ENCODE results near the gene ZBP1. TPM values are rescaled to one million over a fixed set of nuclear protein-coding genes. Genes with fewer than 3 reads are reported as not detected.

The ZBP1 gene
- total RNA-seq, 4 donors from 2014 or later, result 0.78 to 3.6 TPM; not detected in 2

DNA sequence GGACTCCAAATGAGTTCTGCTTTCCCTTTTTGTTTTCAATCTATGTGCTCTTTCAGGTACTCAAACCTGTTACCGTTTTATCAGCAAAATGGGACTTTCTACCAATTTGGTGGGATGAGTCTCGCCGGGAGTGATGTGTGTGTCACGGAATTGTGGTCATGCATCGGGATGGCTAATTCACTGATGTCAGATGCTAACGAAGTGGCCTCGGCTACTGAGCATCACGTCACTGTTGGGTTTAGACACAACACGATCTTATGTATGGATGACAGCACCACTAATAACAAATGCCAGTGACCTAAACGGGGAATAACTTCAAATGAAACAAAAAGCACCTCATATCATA lies 61.0 kb downstream of the ZBP1 start:
- H3K27ac ChIP-seq, result no peak overlapping the region
- H3K36me3 ChIP-seq, result no peaks in the 10 kb centered on the region
- TF ChIP-seq POLR2A (IDR thresholded peaks at IDR 0.05), result no peak
- TF ChIP-seq, protein P1, sequence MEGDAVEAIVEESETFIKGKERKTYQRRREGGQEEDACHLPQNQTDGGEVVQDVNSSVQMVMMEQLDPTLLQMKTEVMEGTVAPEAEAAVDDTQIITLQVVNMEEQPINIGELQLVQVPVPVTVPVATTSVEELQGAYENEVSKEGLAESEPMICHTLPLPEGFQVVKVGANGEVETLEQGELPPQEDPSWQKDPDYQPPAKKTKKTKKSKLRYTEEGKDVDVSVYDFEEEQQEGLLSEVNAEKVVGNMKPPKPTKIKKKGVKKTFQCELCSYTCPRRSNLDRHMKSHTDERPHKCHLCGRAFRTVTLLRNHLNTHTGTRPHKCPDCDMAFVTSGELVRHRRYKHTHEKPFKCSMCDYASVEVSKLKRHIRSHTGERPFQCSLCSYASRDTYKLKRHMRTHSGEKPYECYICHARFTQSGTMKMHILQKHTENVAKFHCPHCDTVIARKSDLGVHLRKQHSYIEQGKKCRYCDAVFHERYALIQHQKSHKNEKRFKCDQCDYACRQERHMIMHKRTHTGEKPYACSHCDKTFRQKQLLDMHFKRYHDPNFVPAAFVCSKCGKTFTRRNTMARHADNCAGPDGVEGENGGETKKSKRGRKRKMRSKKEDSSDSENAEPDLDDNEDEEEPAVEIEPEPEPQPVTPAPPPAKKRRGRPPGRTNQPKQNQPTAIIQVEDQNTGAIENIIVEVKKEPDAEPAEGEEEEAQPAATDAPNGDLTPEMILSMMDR (IDR thresholded peaks at IDR 0.05), result no peak
- H3K9me3 ChIP-seq, result no peaks in the 10 kb centered on the region
- H3K4me1 ChIP-seq, result peaks cover 0 to 8% (median 0%) of the 10 kb centered on the region in 4 donors
- no peak for DNase-seq (ENCODE audit: low spot score in 2 of 2)
- no peak overlapping the region for H3K4me3 ChIP-seq
- 82 to 89% methylated on average over 10 of the region's 10 CpGs for WGBS, 2 donors
- H3K27me3 ChIP-seq, result peaks cover 0 to 45% of the 10 kb centered on the region in 2 donors

DNA sequence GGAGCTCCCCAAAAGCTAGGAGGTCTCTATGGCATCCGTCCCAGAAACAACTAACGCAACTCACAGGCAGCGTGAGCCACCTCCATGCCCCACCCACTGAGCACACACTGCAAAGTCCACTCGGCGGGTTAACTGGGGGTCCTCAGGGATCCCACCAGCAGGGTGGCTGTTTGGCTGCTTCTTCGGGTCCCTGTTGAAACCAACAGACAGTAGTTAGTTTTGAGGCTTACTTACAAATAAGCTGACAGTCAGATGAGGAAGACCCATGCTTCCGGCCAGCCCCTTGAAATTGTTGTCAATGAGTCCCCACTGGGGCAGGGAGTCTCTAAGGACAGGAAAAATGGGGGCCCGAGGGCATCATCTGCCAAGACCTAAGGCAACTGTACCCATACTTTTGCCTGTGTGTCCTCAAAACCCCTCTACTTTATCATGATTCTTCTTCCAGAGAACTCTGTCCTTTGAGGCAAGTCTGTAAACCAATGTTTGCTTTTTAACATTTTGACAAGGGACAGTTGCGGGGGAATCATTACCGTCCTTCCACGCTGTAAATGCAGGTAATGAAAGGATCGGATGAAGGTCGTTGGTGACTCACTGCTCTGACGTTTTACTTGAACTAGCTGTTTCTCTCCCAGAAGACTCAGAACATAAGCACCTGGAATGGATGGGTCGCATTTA lies 61.5 kb downstream of the ZBP1 start:
- WGBS, 2 donors, result 57 to 61% methylated on average over 14 to 15 of the region's 15 CpGs
- H3K36me3 ChIP-seq, result no peaks in the 10 kb centered on the region
- H3K27me3 ChIP-seq, result peaks cover 0 to 45% of the 10 kb centered on the region in 2 donors
- no peak for DNase-seq (ENCODE audit: low spot score in 2 of 2)
- no peak overlapping the region for H3K27ac ChIP-seq
- H3K4me1 ChIP-seq, result peaks cover 0 to 8% (median 0%) of the 10 kb centered on the region in 4 donors
- no peak overlapping the region for H3K4me3 ChIP-seq
- TF ChIP-seq EP300 (IDR thresholded peaks at IDR 0.05) (no peak), POLR2A (IDR thresholded peaks at IDR 0.05) (no peak)
- TF ChIP-seq, protein P1 (IDR thresholded peaks at IDR 0.05), result no peak
- H3K9me3 ChIP-seq, result no peaks in the 10 kb centered on the region

DNA sequence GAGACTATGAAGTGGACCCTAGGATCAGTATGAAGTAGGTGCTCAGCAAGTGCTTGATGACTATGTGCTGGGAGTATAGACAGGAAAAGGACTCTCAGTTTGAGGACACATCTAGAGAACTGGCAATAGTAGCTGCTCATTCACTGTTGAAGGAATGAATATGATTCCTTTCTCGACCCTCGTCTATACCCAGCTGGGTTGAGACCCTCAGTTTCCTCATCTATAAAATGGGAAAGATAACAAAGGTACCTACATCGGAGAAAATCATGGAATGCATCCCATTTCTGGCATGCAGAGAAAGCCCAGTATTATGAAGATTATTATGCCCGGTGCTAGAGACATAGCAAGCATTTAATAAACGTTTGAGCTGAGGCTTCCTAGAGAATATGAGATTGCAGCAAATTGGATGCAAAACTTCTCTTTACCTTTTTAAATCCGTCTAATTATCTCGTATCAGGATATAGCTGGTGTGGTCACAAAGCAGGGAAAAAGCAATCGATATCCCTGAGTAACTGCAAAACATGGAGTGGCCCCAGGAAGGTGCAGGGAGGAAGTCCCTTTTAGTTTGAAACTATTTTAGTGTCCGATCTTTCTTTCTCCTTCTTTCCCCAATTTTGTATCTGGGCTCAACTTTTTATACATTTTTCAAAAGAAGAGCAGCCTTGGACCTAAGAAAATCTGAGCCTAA lies 62.2 kb downstream of the ZBP1 start:
- Histone ChIP-seq H3K4me1 (peaks cover 0 to 8% (median 0%) of the 10 kb centered on the region in 4 donors), H3K36me3 (no peaks in the 10 kb centered on the region)
- 74 to 77% methylated on average over 9 of the region's 9 CpGs for WGBS, 2 donors

DNA sequence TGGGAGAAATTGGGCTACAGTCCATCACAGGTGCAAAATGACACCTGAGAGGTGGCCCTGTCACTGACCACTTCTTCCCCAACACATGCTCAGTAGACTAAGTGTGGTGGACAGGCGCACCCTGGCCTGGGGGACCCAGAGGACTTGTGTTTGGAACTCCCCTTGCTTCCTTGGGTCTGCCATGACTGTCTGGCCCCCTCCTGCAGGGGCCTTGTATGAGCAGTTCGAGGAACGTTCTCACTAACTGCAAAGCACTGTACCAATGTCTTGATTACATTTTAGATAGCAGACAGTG lies 63.3 kb downstream of the ZBP1 start:
- Histone ChIP-seq H3K36me3 (no peaks in the 10 kb centered on the region), H3K4me3 (no peak overlapping the region), H3K9me3 (no peaks in the 10 kb centered on the region), H3K27me3 (peaks cover 0 to 45% of the 10 kb centered on the region in 2 donors), H3K4me1 (peaks cover 0 to 8% (median 0%) of the 10 kb centered on the region in 4 donors), H3K27ac (no peak overlapping the region)
- 81 to 100% methylated on average over 3 of the region's 3 CpGs for WGBS, 2 donors
- no peak for DNase-seq (ENCODE audit: low spot score in 2 of 2)
- TF ChIP-seq, protein P1 (IDR thresholded peaks at IDR 0.05), result no peak
- no peak for TF ChIP-seq EP300 (IDR thresholded peaks at IDR 0.05)
- TF ChIP-seq POLR2A (IDR thresholded peaks at IDR 0.05), result no peak

More for the DNA sequence above, 62.2 kb downstream of the ZBP1 start:
- H3K27ac ChIP-seq, result no peak overlapping the region
- DNase-seq (ENCODE audit: low spot score in 2 of 2), result no peak
- no peak for TF ChIP-seq POLR2A (IDR thresholded peaks at IDR 0.05)
- TF ChIP-seq, protein P1 (IDR thresholded peaks at IDR 0.05), result no peak
- no peak for TF ChIP-seq EP300 (IDR thresholded peaks at IDR 0.05)
- H3K27me3 ChIP-seq, result peaks cover 0 to 45% of the 10 kb centered on the region in 2 donors
- no peak overlapping the region for H3K4me3 ChIP-seq
- no peaks in the 10 kb centered on the region for H3K9me3 ChIP-seq

DNA sequence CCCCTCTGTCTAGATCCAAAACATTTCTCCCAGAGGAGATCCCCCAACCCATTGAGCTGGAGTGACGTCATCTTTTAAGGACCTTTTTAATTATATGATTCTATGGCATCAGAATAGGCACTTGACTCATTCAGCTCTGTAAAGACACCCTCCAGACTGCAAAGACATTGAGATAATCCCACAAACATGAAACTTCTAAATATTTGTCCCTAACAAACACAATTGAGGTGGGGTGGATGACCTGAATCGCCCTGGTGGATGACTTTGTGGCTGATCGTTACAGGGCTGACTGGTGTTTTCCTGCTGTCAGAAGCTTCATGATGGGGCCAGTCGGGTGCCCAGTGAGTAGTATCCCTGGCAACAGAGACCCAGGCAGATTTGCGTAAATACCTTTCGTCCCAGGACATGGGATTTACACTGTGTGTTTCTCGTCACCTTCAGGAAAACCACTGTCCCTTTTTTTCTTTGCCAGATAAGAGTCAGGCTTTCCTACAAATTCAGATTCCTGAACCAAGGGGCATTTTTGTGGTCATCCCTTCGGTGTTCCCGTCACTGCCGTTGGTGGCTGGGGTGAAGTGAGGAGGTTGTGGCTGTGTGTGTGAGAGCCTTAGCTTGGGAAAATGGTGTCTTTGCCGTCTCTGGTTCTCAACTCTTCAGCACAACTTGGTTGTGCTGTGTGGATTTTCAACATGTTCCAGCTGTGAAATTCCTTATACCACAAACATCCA lies 64.6 kb downstream of the ZBP1 start:
- Histone ChIP-seq H3K9me3 (no peaks in the 10 kb centered on the region), H3K4me1 (peaks cover 0 to 2% (median 0%) of the 10 kb centered on the region in 4 donors), H3K27me3 (peaks cover 0 to 45% of the 10 kb centered on the region in 2 donors), H3K4me3 (no peak overlapping the region), H3K27ac (no peak overlapping the region), H3K36me3 (no peaks in the 10 kb centered on the region)
- TF ChIP-seq POLR2A (IDR thresholded peaks at IDR 0.05) (no peak), EP300 (IDR thresholded peaks at IDR 0.05) (no peak)
- TF ChIP-seq, protein P1 (IDR thresholded peaks at IDR 0.05), result no peak
- WGBS, 2 donors, result 75% methylated on average over 11 of the region's 11 CpGs
- DNase-seq (ENCODE audit: low spot score in 2 of 2), result no peak
